Activated CD8-positive, alpha-beta memory T cell treated with anti-CD3 and anti-CD28 coated beads, Interleukin-2, amount 50 U/mL, for 24 hours (primary cell): Measurements from ENCODE around the gene COL9A1.

Experiments used
- DNase-seq: peaks from one replicate; pipeline ENCODE4 v3.0.0-alpha.2; 2020; ENCODE audit errors: extremely low read depth

Gene COL9A1

DNA sequence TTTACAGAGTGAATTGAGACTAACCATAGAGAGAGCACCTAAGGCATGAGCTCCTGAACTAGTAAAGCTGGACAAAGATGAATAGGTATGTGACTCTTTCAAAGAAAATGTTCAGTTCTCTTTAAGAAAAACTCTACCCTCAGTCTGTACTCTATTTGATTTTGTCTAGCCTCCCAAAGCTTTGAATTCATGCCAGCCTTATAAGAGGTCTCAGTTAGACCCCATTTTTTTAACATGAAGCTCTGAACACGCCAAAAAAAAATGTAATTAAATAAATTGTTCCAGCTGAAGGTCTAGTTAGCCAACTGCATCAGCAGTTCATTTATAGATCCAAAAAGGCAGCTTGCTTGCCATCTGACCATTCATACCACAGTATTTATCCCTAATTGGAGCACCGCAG lies 71.6 kb downstream of the COL9A1 start:
- no peak for DNase-seq

DNA sequence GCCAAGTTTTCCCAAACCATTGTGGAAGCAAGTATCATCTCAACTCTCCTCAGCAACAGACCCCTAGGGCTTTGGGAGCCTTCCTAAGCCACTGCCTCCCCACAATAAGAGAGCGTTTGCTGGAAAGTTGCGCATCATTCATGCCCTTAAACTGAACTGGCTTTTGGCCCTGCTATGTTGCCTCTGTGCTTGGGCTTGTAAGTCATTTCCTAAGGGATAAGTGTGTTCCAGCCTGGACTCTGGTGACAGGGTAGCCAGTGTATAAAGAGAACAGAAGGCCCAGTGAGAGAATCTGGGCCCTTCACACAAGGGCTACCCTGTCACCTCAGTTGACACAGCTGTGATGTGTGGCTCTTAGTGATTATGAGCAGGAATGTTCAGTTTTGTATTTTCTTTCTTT lies 77.8 kb downstream of the COL9A1 start:
- DNase-seq = no peak

DNA sequence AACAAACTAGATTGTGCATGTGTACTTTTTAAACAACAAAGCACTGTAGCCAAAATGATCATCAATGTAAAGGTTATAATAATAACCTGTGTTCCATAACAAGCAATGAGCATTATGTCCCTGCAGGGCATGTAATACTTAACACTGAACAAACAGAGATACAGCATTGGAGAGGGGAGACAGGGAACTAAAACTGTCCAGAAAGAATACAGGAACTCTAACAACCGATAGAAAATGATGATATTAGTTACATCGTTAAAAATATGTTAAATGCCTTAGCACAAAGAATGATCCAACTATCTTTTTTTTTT lies 80.5 kb downstream of the COL9A1 start:
- DNase-seq = no peak

DNA sequence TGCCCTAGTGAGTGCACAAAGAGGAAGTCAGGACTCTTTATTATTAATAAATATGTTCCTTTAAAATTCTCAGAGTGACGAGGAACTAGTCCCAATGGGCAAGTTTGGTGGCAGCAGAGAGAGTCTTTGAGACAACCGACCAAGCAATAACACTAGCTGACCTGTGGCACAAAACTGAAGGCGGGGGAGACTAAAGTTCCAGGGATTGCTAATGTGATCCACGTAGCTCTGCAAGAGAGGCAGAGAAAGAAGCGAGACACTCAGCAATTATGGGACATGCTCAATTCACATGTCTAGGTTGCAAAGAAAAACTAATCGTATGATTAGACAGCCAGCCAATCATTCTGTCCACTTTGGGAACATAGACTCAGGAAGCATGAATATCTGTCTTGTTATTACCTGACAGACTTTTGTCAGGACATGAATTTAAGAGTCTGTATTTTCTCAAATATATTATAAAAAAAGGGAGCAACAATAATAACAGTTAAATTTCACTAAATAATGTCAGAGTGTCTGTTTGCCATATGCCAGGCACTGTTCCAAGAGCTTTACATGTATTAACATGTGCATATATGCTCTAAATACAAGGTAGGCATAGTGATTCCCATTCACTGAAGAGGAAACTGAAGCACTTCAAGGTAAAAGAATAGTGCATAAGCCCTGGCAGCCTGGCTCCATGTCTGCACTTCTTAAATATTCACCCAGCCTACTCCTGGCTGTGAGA lies 81.0 kb downstream of the COL9A1 start:
- DNase-seq = no peak

DNA sequence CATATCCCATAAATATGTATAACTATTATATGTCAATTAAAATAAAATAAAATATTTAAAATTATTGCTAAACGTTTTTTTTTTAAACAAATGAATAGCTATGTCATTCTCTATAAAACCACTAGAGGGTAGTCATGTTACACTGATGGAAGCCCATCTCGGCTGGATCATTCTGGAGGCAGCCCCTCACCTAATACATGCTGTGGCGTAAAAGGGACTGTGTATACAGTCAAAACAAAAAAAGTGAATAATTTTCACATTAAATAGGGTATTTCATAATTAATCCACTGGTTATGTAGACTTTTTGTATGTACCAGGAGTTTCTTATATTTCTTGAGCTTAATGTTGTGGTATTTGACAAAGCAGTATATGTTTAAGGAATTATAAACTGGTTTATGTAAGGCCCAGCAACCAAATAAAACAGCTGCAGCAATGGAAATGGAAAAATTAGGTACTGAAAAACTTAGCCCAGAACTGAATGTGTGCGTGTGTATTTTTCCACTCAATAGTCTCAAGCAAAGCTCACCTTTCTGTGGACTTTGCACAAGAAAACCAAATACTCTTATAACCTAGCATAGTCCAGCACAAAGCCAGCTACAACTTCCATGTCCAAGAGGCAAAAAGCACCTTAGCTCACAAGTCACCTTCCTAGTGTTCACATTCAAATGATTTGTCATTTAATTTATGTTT lies 81.7 kb downstream of the COL9A1 start:
- no peak for DNase-seq

DNA sequence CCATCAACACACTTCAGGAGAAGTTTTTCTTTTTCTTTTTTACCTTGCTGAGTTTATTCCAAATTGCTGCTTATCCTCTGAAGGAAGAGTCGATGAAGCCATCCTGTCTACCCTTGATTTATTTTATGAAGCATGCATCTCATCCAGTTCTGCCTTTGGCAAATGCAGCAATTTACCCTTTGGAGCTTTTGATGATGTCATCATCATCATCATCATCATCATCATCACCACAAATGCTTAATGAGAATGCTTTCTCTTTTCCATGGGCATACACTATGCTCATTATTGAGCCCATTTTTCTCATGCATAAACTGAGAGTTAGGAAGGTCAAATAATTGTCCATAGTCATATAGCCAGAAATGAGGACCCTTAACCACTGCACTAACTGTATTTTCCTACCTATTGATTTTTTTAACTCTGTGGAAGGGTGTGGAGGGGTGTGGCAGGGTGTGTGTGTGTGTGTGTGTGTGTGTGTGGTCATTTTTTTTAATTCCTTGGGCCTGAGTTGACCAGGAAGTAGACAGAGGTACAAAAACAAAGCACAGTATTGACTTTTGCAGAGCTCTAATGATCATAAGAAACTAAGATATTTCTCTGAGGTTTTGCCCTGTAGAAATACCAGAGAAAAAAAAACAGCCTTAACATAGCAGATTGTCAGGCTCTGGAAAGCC lies 82.8 kb downstream of the COL9A1 start:
- DNase-seq = no peak

DNA sequence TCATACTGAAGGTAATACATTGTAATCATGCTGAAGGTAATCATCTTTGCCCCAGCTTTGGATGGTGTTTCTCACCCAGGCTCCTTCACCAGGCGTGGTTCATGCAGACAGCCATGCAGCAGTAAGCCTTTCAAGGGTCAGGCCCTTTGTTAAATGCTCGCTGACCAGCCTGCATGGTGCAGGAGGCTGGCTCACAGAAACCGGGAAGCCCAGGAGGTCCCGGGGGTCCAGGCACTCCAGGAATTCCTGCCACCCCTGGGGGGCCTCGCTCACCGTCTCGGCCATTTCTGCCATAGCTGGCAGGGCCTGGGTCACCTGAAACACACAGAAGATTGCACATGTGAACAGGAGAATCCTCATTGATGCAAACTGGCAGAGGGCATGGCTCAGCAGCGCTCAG lies 86.1 kb downstream of the COL9A1 start:
- no peak for DNase-seq

DNA sequence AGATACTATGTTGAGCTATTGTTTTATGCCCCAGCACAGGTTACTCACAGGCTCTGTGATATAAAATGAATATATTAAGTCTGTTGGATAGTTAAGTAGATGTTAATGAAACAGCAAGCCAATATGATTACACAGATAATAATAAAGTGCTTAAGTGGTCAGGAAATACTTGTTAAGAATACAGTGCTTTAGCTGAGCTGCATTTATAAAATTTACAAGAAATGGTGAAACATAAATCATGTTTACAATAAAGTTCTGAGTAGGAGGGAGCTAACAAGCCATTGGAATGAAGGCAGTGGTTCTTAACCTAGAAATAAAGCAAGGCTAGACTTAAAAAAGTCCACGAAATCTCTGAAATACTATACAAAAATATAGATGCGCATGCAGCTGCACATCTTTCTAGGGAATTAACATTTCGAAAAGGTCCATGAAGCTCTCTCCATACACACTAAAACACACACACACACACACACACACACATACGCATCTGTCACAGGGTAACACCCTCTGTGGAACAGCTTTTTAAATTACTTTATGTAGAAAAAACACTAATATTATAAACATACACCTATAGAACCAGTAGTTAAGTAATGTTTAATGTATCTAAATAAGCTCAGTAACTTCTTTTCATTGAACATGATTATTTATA lies 87.3 kb downstream of the COL9A1 start:
- DNase-seq = no peak

DNA sequence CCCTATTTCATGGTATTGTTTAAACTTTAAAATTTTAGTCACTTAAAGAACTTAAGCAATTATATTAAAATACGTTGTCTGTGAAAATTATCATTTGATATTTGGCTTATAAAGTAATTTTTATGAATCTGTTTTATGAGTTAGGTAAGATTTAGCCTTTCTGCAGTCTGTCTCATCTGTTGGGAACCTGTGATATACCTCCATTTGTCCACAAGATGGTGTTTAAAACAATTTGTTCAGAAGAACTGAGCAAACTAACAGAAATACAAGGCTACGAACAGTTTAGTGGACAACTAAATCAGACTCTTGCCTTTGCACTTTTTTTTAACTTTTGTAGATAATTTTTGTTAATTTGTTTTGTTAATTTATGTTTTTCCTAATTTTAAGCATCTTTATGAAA lies 92.4 kb downstream of the COL9A1 start:
- no peak for DNase-seq

DNA sequence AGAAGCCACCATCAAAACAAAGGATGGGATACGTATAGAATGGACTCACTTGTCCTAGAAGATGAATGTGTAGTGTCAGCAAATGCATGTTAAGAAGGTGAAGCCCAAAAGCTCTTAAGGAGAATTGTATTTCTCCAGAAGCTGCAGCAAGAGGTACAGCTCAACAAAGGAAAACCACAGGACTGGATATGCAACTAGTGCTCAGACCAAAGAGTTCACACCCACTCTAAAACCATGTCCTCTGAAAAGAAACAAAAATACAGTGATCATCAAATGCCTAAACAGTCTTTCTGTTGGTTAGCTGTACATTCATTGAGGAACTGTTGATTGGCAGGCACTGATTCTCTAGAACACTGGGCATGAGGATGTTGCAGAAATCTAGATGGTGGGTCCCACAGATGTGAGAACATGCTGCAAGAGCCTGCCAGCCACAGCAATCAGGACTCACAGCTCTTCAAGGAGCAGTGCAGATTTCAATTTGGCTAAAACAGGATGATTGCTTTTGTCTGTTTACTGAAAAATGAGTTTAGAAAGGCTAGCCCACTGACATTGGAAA lies 94.6 kb downstream of the COL9A1 start:
- no peak for DNase-seq

DNA sequence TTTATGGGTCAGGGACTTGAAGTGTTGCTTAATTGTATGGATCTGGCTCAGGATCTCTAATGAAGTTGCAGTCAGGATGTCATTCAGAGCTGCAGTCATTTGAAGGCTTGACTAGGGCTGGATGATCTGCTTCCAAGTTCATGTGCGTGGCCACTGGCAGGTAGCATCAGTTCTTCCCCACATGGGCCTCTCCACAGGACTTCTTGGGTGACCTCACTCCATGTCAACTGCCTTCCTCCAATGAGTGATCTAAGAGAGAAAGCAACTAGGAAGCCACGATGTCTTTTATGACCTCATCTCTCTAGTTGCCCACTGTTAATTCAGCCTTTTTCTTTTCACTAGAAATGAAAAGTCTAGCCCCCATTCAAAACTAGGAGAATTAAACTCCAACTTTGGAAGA lies 104.1 kb downstream of the COL9A1 start:
- no peak for DNase-seq

DNA sequence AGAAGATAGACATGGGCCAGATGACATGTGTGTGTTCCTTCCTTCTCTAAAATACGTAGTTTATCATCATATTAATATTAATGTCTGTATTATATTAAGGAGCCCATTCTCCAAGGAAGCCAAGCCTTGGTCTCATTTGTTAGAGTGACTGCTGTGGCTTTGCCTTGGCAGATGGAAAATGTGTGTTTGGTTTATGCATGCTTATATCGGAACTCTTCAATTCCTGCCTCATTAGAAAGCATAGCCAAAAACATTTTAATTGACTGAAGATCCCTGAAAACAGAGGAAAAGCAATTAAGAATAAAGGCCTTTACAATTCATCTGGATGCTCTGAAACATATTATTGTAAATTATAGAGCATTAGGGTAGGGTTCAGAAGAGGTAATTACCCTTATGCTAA lies 106.4 kb downstream of the COL9A1 start:
- no peak for DNase-seq

DNA sequence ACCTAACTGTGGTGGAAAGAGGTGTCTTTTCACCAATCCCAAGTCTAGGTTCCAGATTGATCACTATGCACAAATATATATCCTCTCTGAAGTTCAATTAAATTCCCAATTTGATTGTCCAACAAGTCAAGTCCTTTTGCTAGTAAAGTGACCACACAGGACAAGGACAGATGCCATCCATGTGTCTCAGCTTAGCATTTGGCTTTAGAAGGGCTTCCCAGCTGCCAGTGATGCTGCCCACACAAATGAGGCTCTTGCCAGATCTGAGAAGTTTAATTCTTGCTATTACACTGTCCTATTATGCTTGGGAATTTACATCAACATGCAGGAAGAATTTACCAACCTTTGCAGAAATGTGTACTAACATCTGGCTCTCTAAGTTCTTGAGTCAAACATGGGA lies 108.5 kb downstream of the COL9A1 start:
- no peak for DNase-seq

DNA sequence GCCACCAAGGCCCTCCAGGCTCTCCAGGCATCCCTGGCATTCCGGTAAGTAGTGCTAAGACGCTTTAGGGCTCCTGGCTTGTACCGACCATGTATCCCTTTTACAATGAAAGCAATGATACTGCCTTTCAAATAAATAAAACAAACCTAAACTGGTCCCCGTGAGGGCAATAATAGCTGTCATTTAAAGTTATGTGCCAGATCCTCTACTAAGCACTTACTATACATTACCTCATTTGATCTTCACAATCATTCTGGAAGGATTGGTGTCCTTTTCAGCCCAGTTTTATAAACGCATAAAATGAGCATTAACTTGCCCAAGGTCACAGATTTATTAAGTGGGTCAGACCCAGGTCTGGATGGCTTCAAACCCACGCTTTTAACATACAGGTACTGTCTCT lies 114.7 kb downstream of the COL9A1 start:
- no peak for DNase-seq

DNA sequence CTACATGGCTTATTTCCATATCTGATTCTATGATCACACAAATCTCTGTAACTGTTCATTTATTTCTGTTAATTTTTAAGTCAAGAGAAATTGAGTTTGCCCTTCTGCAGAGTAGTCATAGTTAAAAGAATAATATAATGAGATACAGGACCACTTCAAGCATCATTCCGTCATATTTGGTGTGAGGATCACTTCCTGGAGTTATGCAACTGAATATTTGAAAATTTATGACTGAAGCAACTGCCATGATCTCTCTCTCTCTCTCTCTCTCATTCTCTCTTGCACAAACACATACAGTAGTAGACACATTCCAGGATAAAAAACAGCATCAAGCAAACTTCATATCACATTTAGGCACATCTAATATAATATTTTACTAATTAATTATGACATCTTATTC lies 116.4 kb downstream of the COL9A1 start:
- DNase-seq = no peak

DNA sequence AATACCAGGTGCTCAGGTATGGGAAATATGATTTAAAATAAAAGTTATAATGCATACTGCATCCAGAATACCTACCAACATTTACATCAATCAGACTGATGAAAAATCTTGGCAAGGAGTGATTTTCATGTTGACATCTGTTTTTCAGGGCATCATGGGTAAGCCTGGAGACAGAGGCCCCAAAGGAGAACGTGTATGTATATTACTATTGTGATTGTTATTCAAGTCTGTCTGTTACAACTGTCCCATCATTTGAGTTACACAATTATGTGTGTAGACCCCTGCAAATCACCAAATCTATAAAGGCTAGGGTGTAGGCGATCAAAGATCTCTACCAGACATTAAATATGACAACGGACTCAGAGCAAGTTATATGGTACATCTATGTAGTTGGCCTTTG lies 118.2 kb downstream of the COL9A1 start:
- no peak for DNase-seq

DNA sequence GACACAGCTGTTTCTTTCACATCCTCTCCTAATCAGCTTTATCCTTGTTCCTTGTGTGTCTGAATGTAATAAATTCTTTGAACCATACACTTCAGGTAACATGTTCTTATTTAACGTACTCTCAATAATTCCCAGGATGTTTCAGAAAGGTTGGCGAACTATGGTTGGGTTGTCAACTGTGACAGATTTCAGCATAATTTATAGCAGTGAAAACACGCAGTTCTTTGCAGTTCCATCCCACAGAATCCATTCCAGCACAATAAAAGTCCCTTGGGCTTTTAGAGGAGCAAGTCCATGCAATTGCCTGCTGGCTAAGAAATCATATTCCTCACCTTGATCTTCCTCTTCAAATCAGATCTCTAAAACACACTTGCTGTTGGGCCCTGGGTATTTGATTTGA lies 119.3 kb downstream of the COL9A1 start:
- no peak for DNase-seq

DNA sequence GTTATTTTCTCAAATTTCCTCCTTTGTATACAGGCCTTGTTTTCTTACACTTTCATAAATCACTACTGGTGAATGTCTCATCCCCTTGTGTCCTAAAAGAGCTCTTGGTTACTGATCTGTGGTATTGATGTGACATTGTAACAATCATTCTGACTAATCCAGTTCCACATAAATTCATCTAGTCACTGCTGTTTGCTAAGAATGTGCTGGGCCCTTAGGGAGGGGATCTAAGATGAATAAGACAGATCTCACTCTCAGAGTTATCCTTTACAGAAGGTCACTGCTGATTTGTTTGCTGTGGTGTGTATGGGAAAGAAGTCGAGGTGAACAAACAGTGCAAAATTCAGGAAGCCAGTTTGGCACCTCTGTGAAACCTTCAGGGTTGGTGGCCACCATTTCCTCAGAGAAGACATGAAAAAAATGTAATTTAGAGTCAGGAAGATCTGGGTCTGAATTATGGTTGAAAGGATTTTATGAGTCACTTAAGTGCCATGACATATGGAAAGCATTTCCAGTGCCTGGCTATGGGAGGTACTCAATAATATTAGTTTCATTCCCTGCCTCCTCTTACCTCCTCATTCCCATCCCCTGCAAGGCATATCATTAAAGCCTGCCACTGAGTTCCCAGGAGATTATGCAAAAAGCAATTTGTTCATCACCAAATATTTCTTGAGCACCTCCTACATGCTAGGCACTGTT lies 121.8 kb downstream of the COL9A1 start:
- no peak for DNase-seq

DNA sequence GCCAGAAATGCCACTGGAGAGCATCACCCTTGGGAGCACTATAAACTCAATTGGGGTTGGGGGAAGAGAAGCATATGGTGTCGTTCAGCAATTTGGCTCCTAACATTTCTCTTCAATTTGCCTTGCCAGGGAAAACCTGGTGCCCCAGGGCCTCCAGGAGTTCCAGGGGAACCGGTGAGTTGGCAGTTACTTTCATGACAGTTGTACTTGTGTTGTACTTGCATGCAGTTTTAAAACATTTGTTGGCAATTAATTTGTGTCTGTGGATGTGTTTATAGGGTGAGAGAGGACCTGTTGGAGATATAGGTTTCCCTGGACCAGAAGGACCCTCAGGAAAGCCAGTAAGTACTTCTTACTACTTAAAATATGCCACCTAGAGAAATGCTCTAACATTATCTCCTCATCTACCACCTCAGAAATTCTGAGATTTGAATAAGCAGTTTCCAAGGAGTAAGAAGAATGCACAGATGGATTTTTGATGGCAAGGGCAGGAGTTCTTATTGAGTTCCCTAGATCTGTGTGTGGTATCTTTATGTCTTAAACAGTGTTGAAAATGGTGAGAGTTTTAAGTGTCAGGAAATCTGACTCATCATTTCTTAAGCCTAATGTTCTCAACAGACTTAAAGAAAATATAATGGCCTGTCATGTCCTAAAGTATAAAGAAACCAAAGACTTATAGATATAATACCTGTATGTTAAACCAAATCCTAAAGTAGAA lies 122.5 kb downstream of the COL9A1 start:
- no peak for DNase-seq

DNA sequence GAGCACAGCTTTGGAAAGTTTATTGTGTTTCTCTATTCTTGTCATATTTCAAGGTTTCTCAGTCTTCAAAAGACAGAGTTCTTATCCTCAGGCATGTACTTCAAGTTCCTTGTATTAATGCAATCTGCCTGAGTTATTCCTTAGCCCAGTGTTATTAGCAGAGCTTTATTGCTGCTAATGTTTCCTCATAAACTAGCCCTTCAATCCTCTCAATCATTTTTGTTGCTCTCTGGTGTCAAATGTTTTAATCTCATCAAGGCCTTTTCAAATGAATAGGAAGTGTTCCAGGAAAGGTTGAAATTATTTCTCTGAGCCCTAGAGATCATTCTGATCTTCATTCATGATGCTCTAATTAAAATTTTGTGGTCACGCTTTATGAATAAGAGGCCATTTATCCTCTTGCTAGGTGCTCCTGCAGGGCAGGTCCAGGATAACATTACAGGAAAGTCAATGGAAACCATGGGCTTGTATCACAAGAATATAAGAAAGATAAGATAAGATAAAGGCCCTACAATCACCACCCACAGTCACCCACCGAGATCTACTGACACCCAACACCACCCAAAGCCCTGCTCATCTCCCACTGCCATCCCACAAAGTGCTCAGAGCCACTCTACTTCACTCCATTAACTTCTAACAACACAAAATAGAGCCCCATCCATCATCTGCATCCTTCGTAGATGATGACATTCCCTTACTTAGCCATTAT lies 125.9 kb downstream of the COL9A1 start:
- DNase-seq = no peak

DNA sequence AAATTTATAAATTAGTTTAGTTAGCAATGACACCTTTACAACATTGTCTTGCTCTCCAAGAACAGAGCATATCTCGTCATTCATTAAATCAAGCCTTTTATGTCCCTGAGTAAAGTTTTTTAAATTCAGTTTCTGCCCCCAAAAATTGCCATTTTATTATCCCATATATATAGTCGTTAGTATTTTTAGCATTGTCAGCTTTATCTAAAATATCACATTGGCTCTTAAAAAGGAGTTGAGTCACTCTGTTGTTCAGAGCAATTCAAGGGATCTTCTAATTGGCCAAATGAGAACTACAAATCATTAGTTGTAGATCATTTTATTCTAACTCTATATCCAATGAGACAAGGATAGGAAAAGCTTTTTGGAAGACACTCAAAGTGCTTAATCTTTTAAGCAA lies 127.1 kb downstream of the COL9A1 start:
- DNase-seq = no peak
